Measurements from ENCODE around the gene SLC22A23. TPM values are rescaled to one million over a fixed set of nuclear protein-coding genes. Genes with fewer than 3 reads are reported as not detected.

Gene SLC22A23
- total RNA-seq, 1 donor = 18.1 TPM

DNA sequence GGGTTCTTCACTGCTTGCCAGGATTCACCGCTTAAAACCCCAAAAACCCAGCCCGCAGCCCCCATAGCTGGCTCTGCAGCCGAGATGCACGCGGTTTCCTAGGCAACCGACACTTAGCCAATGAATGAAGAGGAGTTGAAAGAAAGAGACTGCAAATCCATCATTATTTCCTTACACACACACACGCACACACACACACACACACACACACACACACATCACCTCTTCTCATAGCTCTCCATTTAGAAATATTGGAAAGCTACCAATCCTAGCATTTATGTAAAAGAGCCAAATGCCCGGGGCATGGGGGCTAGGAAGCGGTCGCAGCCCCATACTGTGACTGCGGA lies 226.0 kb downstream of the SLC22A23 start:
- H3K79me2 ChIP-seq (ENCODE audit: insufficient read depth, low read length) = no peaks in the 10 kb centered on the region
- no peaks in the 10 kb centered on the region for H3K36me3 ChIP-seq (ENCODE audit: insufficient read depth, low read length)
- H2AFZ ChIP-seq (ENCODE audit: low read length) = peak overlapping the region; percentile 99
- peaks cover 2% of the 10 kb centered on the region for H4K20me1 ChIP-seq (ENCODE audit: insufficient read depth, low read length)
- peak overlapping the region; percentile 90 for H3K4me3 ChIP-seq (ENCODE audit: insufficient read depth, low read length)
- H3K27ac ChIP-seq (ENCODE audit: low read depth, low read length) = peak overlapping the region; percentile 62
- TF ChIP-seq, protein P1, sequence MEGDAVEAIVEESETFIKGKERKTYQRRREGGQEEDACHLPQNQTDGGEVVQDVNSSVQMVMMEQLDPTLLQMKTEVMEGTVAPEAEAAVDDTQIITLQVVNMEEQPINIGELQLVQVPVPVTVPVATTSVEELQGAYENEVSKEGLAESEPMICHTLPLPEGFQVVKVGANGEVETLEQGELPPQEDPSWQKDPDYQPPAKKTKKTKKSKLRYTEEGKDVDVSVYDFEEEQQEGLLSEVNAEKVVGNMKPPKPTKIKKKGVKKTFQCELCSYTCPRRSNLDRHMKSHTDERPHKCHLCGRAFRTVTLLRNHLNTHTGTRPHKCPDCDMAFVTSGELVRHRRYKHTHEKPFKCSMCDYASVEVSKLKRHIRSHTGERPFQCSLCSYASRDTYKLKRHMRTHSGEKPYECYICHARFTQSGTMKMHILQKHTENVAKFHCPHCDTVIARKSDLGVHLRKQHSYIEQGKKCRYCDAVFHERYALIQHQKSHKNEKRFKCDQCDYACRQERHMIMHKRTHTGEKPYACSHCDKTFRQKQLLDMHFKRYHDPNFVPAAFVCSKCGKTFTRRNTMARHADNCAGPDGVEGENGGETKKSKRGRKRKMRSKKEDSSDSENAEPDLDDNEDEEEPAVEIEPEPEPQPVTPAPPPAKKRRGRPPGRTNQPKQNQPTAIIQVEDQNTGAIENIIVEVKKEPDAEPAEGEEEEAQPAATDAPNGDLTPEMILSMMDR (IDR thresholded peaks at IDR 0.05; ENCODE audit: extremely low read depth, low read depth, low read length) = no peak
- H3K4me2 ChIP-seq (ENCODE audit: insufficient read depth, low read length) = peak overlapping the region; percentile 92
- no peaks in the 10 kb centered on the region for H3K9me3 ChIP-seq (ENCODE audit: low read depth, low read length)
- peaks cover 88% of the 10 kb centered on the region for H3K27me3 ChIP-seq (ENCODE audit: insufficient read depth, low read length)
- H3K4me1 ChIP-seq (ENCODE audit: insufficient read depth, low read length) = peaks cover 18% of the 10 kb centered on the region
- DNase-seq (ENCODE audit: insufficient read length, low spot score, missing footprints) = no peak

DNA sequence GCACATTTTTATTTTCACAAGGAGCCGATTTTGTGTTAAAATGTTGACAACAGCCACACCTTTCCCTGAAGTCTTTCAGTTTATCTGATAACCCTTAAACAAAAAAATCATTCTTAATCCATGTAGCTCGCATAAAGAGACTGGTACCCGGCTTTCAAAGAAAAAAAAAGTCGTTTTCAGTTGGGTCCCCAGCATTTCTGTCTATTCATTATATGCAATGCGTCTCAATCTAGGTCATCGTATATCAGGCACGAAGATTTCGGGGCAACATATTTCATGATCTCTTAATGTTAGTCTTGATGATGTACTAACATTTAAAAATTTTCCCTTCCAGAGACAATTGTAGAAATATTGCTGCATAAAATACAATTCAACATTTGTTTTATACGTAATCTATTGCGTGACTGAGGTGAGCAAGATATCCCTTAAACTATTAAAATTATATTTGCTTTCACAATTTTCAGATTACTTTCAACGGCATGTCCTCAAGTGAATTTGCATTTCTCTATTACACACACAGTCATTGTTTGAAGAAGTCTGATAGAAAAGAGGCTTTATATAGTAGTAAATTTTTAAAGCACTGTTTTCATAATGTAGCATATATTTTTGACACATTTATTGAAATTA lies 226.5 kb downstream of the SLC22A23 start:
- Histone ChIP-seq H3K4me2 (ENCODE audit: insufficient read depth, low read length) (peak overlapping the region; percentile 92), H3K27me3 (ENCODE audit: insufficient read depth, low read length) (peaks cover 87% of the 10 kb centered on the region), H3K79me2 (ENCODE audit: insufficient read depth, low read length) (no peaks in the 10 kb centered on the region), H3K36me3 (ENCODE audit: insufficient read depth, low read length) (no peaks in the 10 kb centered on the region), H3K9me3 (ENCODE audit: low read depth, low read length) (no peaks in the 10 kb centered on the region), H3K4me3 (ENCODE audit: insufficient read depth, low read length) (peak overlapping the region; percentile 90), H2AFZ (ENCODE audit: low read length) (no peak overlapping the region), H4K20me1 (ENCODE audit: insufficient read depth, low read length) (peaks cover 2% of the 10 kb centered on the region), H3K4me1 (ENCODE audit: insufficient read depth, low read length) (peaks cover 18% of the 10 kb centered on the region), H3K27ac (ENCODE audit: low read depth, low read length) (no peak overlapping the region)
- TF ChIP-seq, protein P1 (IDR thresholded peaks at IDR 0.05; ENCODE audit: extremely low read depth, low read depth, low read length) = no peak
- DNase-seq (ENCODE audit: insufficient read length, low spot score, missing footprints) = no peak

DNA sequence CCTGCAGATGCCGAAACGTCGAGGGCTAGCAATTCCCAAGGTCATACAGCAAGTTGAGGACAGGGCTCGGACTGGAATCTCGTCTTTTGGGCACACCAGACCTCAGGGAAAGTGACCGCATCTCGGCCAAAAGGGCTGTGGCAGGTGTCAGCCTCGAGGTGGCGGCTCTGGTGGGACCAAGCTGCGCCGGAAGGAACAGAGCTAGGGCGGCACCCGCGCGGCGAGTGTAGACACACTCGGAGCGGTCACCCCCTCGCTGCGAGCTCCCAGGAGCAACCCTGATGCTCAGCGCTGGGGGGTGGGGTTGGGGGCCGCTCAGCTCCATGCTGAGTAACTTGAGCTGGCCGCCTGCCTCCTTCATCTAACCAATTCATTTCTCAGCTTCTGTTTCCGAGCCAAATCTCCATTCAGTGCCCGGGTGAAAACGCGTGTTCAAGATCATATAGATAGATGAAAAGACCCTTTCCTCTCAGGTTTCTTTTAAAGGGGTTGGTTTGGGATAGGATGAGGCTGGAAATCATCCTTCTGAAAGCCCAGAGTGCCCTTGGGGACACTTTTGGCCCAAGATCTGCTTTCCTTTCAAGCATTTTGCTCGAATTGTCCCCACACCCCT lies 227.2 kb downstream of the SLC22A23 start:
- TF ChIP-seq, protein P1 (IDR thresholded peaks at IDR 0.05; ENCODE audit: extremely low read depth, low read depth, low read length) = no peak
- Histone ChIP-seq H3K27me3 (ENCODE audit: insufficient read depth, low read length) (peaks cover 87% of the 10 kb centered on the region), H3K4me1 (ENCODE audit: insufficient read depth, low read length) (peaks cover 18% of the 10 kb centered on the region), H4K20me1 (ENCODE audit: insufficient read depth, low read length) (peaks cover 2% of the 10 kb centered on the region), H3K27ac (ENCODE audit: low read depth, low read length) (no peak overlapping the region), H3K36me3 (ENCODE audit: insufficient read depth, low read length) (no peaks in the 10 kb centered on the region), H3K9me3 (ENCODE audit: low read depth, low read length) (no peaks in the 10 kb centered on the region), H3K79me2 (ENCODE audit: insufficient read depth, low read length) (no peaks in the 10 kb centered on the region), H3K4me2 (ENCODE audit: insufficient read depth, low read length) (no peak overlapping the region), H3K4me3 (ENCODE audit: insufficient read depth, low read length) (no peak overlapping the region), H2AFZ (ENCODE audit: low read length) (no peak overlapping the region)
- no peak for DNase-seq (ENCODE audit: insufficient read length, low spot score, missing footprints)

DNA sequence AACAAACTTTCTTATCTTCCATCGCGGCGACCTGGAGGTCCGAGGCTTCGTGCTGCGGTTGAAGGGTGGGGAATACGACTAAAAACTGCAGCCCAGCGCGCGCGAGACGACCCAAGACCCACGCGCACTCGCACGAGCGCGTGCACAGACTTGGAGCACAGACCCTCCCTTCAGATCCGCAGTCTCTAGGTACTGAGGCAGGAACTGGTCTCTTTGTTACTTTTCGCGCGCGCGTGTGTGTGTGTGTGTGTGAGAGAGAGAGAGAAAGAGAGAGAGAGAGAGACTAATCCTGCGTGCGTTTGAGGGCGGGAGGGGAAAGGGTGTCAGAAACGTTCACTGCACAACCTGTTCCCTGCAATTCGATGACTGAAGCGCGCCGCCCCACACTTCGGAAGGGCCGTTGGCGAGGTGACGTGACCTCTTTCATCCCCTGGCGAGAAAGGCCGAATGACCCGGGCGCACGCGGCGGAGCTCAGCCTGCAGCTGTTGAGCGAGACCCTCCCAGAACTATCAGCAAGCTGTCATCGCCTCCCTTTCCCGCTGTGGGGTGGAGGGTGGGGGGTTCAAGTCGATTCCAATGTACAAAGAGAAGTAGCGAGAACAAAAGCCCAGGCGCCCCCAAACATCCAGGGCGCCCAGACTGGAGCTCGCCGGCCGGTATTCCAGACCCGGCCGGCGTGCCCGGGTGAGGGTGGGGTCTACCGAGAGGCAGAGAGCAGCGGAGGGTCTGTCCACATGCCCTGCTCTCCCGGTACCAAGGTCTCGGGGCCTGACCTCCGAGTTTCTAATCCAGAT lies 227.9 kb downstream of the SLC22A23 start:
- Histone ChIP-seq H3K79me2 (ENCODE audit: insufficient read depth, low read length) (no peaks in the 10 kb centered on the region), H3K36me3 (ENCODE audit: insufficient read depth, low read length) (no peaks in the 10 kb centered on the region), H4K20me1 (ENCODE audit: insufficient read depth, low read length) (peaks cover 2% of the 10 kb centered on the region), H3K27ac (ENCODE audit: low read depth, low read length) (no peak overlapping the region), H3K27me3 (ENCODE audit: insufficient read depth, low read length) (peaks cover 87% of the 10 kb centered on the region), H3K4me3 (ENCODE audit: insufficient read depth, low read length) (no peak overlapping the region), H3K9me3 (ENCODE audit: low read depth, low read length) (no peaks in the 10 kb centered on the region), H3K4me1 (ENCODE audit: insufficient read depth, low read length) (peaks cover 18% of the 10 kb centered on the region), H3K4me2 (ENCODE audit: insufficient read depth, low read length) (no peak overlapping the region), H2AFZ (ENCODE audit: low read length) (no peak overlapping the region)
- no peak for DNase-seq (ENCODE audit: insufficient read length, low spot score, missing footprints)
- TF ChIP-seq, protein P1 (IDR thresholded peaks at IDR 0.05; ENCODE audit: extremely low read depth, low read depth, low read length) = no peak

Measured in osteoblast (primary cell).